SJSA1 (cell line): Measurements from ENCODE around the gene DDX31. TPM values are rescaled to one million over a fixed set of nuclear protein-coding genes. Genes with fewer than 3 reads are reported as not detected.

Experiments used
- DNase-seq, 2 experiments: peaks; one replicate each; pipeline ENCODE4 v3.0.0-alpha.2; 2015 to 2020; ENCODE audit warnings: low spot score in 2 of 2, low read depth in 1 of 2
- H3K27ac ChIP-seq: fragments of 250-450 bp; sonication (Bioruptor Pico); 2 replicates; pipeline ENCODE4 v1.5.1; 2020; ENCODE audit warnings: mild to moderate bottlenecking, moderate library complexity
- H3K27me3 ChIP-seq: fragments of 250-450 bp; sonication (Bioruptor Pico); replicated peaks from 2 replicates; pipeline ENCODE4 v1.5.1; 2020; ENCODE audit warnings: mild to moderate bottlenecking, moderate library complexity
- H3K36me3 ChIP-seq: fragments of 250-450 bp; sonication (Bioruptor Pico); 2 replicates; pipeline ENCODE4 v1.5.1; 2020; ENCODE audit warnings: mild to moderate bottlenecking
- H3K4me1 ChIP-seq: fragments of 250-450 bp; sonication (Bioruptor Pico); replicated peaks from 2 replicates; pipeline ENCODE4 v1.6.1; 2021; ENCODE audit warnings: mild to moderate bottlenecking
- H3K4me3 ChIP-seq: fragments of 250-450 bp; sonication (Bioruptor Pico); 2 replicates; pipeline ENCODE4 v1.5.1; 2020; ENCODE audit warnings: mild to moderate bottlenecking
- H3K9me3 ChIP-seq: fragments of 250-450 bp; sonication (Bioruptor Pico); replicated peaks from 2 replicates; pipeline ENCODE4 v1.5.1; 2020; ENCODE audit warnings: mild to moderate bottlenecking
- total RNA-seq: library from RNA; depleted of rRNA; stranded (reverse); fragments of >200 nt; shearing (Covaris generic); gene quantifications from 2 replicates; pipeline ENCODE4 v1.2.3, GENCODE V29; 2014

The DDX31 gene
- total RNA-seq, 1 experiment from 2014 or later, result 12.1 TPM

GRCh38 chr9:132564526-132564925 is 105.3 kb downstream of the DDX31 start:
- DNase-seq, result no peak
- no peak overlapping the region for H3K4me3 ChIP-seq
- H3K36me3 ChIP-seq, result no peaks in the 10 kb centered on the region
- H3K27ac ChIP-seq, result no peak overlapping the region
- no peaks in the 10 kb centered on the region for H3K4me1 ChIP-seq
- peaks cover 47% of the 10 kb centered on the region for H3K27me3 ChIP-seq
- no peaks in the 10 kb centered on the region for H3K9me3 ChIP-seq

- no peaks in the 10 kb centered on the region for H3K9me3 ChIP-seq
- no peak overlapping the region for H3K27ac ChIP-seq
- H3K4me1 ChIP-seq, result no peaks in the 10 kb centered on the region
- H3K27me3 ChIP-seq, result peaks cover 49% of the 10 kb centered on the region
- no peak overlapping the region for H3K4me3 ChIP-seq
- H3K36me3 ChIP-seq, result no peaks in the 10 kb centered on the region
- no peak for DNase-seq
Measured at GRCh38 chr9:132562306-132562573, 107.5 kb downstream of the DDX31 start.

- H3K4me3 ChIP-seq, result no peak overlapping the region
- H3K9me3 ChIP-seq, result no peaks in the 10 kb centered on the region
- no peaks in the 10 kb centered on the region for H3K4me1 ChIP-seq
- H3K27me3 ChIP-seq, result peaks cover 50% of the 10 kb centered on the region
- H3K36me3 ChIP-seq, result no peaks in the 10 kb centered on the region
- DNase-seq, result no peak
- no peak overlapping the region for H3K27ac ChIP-seq
Measured at GRCh38 chr9:132560616-132561202, 109.1 kb downstream of the DDX31 start.

- DNase-seq, result no peak
- no peaks in the 10 kb centered on the region for H3K36me3 ChIP-seq
- H3K9me3 ChIP-seq, result no peaks in the 10 kb centered on the region
- no peaks in the 10 kb centered on the region for H3K4me1 ChIP-seq
- no peak overlapping the region for H3K27ac ChIP-seq
- peaks cover 50% of the 10 kb centered on the region for H3K27me3 ChIP-seq
- H3K4me3 ChIP-seq, result no peak overlapping the region
Measured at GRCh38 chr9:132559711-132560110, 110.1 kb downstream of the DDX31 start.

- Histone ChIP-seq H3K4me1 (no peaks in the 10 kb centered on the region), H3K36me3 (no peaks in the 10 kb centered on the region), H3K9me3 (no peaks in the 10 kb centered on the region), H3K27me3 (peaks cover 30% of the 10 kb centered on the region), H3K4me3 (no peak overlapping the region), H3K27ac (no peak overlapping the region)
- DNase-seq, result no peak
Measured at GRCh38 chr9:132557159-132557558, 112.6 kb downstream of the DDX31 start.

- Histone ChIP-seq H3K4me3 (no peak overlapping the region), H3K27ac (no peak overlapping the region), H3K36me3 (no peaks in the 10 kb centered on the region), H3K4me1 (no peaks in the 10 kb centered on the region), H3K9me3 (no peaks in the 10 kb centered on the region), H3K27me3 (peaks cover 26% of the 10 kb centered on the region)
- no peak for DNase-seq
Measured at GRCh38 chr9:132556714-132557113, 113.1 kb downstream of the DDX31 start.

- Histone ChIP-seq H3K9me3 (no peaks in the 10 kb centered on the region), H3K27me3 (peaks cover 24% of the 10 kb centered on the region), H3K36me3 (no peaks in the 10 kb centered on the region), H3K4me3 (no peak overlapping the region), H3K4me1 (no peaks in the 10 kb centered on the region), H3K27ac (no peak overlapping the region)
- DNase-seq, result no peak
Measured at GRCh38 chr9:132556235-132556634, 113.5 kb downstream of the DDX31 start.

- Histone ChIP-seq H3K9me3 (no peaks in the 10 kb centered on the region), H3K4me3 (no peak overlapping the region), H3K36me3 (no peaks in the 10 kb centered on the region), H3K27me3 (peaks cover 21% of the 10 kb centered on the region), H3K4me1 (no peaks in the 10 kb centered on the region), H3K27ac (no peak overlapping the region)
- no peak for DNase-seq
Measured at GRCh38 chr9:132555528-132555927, 114.3 kb downstream of the DDX31 start.

- H3K4me3 ChIP-seq, result no peak overlapping the region
- DNase-seq, result no peak
- H3K27me3 ChIP-seq, result peaks cover 19% of the 10 kb centered on the region
- no peaks in the 10 kb centered on the region for H3K4me1 ChIP-seq
- no peaks in the 10 kb centered on the region for H3K36me3 ChIP-seq
- H3K27ac ChIP-seq, result no peak overlapping the region
- no peaks in the 10 kb centered on the region for H3K9me3 ChIP-seq
Measured at GRCh38 chr9:132554755-132555154, 115.0 kb downstream of the DDX31 start.

GRCh38 chr9:132552041-132552440 is 117.7 kb downstream of the DDX31 start:
- H3K4me1 ChIP-seq, result no peaks in the 10 kb centered on the region; the same call in 1 of the 2 replicates
- peaks cover 9% of the 10 kb centered on the region for H3K27me3 ChIP-seq
- H3K36me3 ChIP-seq, result no peaks in the 10 kb centered on the region
- H3K9me3 ChIP-seq, result no peaks in the 10 kb centered on the region
- DNase-seq, result no peak
- H3K27ac ChIP-seq, result no peak overlapping the region
- no peak overlapping the region for H3K4me3 ChIP-seq

- DNase-seq, result no peak
- Histone ChIP-seq H3K9me3 (no peaks in the 10 kb centered on the region), H3K4me3 (no peak overlapping the region), H3K4me1 (no peaks in the 10 kb centered on the region; the same call in 1 of the 2 replicates), H3K36me3 (no peaks in the 10 kb centered on the region), H3K27me3 (peaks cover 7% of the 10 kb centered on the region), H3K27ac (no peak overlapping the region)
Measured at GRCh38 chr9:132551556-132551955, 118.2 kb downstream of the DDX31 start.

- H3K36me3 ChIP-seq, result no peaks in the 10 kb centered on the region
- H3K9me3 ChIP-seq, result no peaks in the 10 kb centered on the region
- peaks cover 3% of the 10 kb centered on the region; the same call in 1 of the 2 replicates for H3K4me1 ChIP-seq
- H3K4me3 ChIP-seq, result no peak overlapping the region
- H3K27me3 ChIP-seq, result peaks cover 6% of the 10 kb centered on the region; the same call in 1 of the 2 replicates
- DNase-seq, result no peak
- H3K27ac ChIP-seq, result no peak overlapping the region
Measured at GRCh38 chr9:132548751-132549640, 120.8 kb downstream of the DDX31 start.

- H3K27ac ChIP-seq, result no peak overlapping the region
- no peaks in the 10 kb centered on the region for H3K36me3 ChIP-seq
- peaks cover 3% of the 10 kb centered on the region; the same call in 1 of the 2 replicates for H3K4me1 ChIP-seq
- DNase-seq, result no peak
- H3K27me3 ChIP-seq, result peaks cover 6% of the 10 kb centered on the region; the same call in 1 of the 2 replicates
- no peak overlapping the region for H3K4me3 ChIP-seq
- no peaks in the 10 kb centered on the region for H3K9me3 ChIP-seq
Measured at GRCh38 chr9:132547976-132548730, 121.6 kb downstream of the DDX31 start.

- peaks cover 3% of the 10 kb centered on the region; the same call in 1 of the 2 replicates for H3K4me1 ChIP-seq
- H3K27ac ChIP-seq, result no peak overlapping the region
- DNase-seq, result no peak
- H3K9me3 ChIP-seq, result no peaks in the 10 kb centered on the region
- H3K27me3 ChIP-seq, result peaks cover 6% of the 10 kb centered on the region; the same call in 1 of the 2 replicates
- no peaks in the 10 kb centered on the region for H3K36me3 ChIP-seq
- H3K4me3 ChIP-seq, result no peak overlapping the region
Measured at GRCh38 chr9:132547436-132547835, 122.3 kb downstream of the DDX31 start.
